ENCODE data around the gene SETD1B.
"Not testable (repeated sequence)": the region's sequence is repeated elsewhere in the genome, so short reads cannot be mapped to it uniquely, and the experiment has no call there.

SETD1B gene

DNA sequence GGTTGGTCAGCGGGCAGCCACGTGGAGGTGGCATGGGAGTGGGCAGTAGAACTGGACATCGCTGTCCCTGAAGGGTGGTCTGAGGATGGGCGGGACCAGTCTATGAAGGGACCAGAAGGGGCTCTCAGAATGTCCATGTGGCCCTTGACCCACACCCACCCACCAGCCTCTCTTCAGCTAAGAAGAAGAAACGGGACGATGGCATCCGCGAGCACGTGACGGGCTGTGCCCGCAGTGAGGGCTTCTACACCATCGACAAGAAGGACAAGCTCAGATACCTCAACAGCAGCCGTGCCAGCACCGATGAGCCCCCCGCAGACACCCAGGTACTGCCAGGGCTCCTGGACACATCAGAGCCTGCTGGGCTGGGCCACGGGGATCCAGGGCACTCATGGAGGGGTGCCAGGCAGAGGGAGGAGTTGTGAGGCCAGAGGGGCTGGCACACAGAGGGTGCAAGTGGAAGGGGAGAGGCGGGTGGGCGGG lies 21.3 kb downstream of the SETD1B start:
- no peak for DNase-seq (ENCODE audit: low read depth)

GRCh38 chr12:121826318-121827150 lies 22.7 kb downstream of the SETD1B start:
- DNase-seq (ENCODE audit: low read depth), result no peak

DNA sequence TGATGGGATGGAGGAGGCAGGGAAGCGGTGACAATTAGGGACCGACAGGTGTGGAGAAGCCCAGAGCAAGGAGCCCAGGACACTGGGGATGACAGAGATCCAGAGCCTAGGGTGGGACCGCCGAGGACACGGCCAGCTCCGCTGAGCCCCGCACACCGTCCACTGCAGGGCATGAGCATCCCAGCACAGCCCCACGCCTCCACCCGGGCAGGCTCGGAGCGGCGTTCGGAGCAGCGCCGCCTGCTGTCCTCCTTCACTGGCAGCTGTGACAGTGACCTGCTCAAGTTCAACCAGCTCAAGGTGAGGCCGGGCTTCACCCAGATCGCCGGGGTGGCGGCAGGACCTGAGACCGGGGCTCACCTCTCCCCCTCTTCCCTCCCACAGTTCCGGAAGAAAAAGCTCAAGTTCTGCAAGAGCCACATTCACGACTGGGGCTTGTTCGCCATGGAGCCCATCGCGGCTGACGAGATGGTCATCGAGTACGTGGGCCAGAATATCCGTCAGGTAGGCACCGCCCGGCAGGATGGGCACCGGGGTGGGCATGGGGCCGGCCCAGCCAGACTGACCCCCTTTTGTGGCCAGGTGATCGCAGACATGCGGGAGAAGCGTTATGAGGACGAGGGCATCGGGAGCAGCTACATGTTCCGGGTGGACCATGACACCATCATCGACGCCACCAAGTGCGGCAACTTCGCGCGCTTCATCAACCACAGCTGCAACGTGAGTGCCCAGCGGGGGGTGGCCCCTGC lies 23.7 kb downstream of the SETD1B start:
- no peak for DNase-seq (ENCODE audit: low read depth)

GRCh38 chr12:121828306-121828705 lies 24.5 kb downstream of the SETD1B start:
- DNase-seq (ENCODE audit: low read depth), result no peak

- no peak for DNase-seq (ENCODE audit: low read depth)
These were observed 25.0 kb downstream of the SETD1B start for GRCh38 chr12:121828826-121829225.

DNA sequence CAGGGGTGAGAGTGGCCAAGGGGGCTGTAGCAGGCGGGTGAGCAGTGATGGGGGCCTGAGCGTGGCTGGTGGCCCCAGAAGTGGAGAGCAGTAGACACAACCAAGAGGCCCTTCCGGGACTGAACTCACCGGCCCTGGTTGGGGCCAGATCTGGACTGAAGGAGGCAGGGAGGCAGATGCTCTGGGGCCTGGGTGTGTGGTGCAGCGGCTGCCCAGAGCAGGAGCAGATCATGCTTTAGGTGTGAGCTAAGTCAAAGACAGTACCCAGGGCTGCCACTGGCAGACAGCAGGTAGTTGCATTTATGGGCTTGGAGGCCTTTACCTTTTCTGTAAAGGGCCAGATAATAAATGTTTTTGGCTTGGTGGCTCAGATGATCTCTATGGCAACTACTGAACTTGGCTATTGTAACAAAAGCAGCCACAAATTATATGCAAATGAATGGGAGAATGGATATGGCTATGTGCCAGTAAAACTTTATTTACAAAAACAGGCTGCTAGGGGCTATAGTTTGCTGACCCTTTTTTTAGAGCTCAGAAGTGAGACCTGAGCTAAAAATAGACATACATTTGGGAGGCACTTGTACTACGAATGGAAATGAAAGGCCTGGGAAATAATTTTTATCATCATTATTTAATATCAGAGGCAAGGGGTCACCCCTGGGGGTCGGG lies 25.6 kb downstream of the SETD1B start:
- no peak for DNase-seq (ENCODE audit: low read depth)

DNA sequence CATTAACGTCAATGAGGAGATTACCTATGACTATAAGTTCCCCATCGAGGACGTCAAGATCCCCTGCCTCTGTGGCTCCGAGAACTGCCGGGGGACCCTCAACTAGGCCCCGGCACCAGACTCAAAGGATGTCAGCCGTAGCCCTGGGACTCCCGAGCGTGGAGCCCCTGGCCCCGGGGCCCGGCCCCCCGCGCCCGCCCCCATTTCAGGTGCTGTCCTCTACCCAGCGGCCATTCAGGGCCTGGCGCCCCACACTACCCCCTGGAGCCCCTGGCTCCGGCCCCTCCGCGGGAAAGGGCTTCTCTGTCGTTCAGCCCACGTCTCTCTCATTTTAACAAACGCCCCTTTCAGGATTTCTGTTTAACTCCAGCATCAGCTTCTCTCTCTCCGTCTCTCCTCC lies 26.3 kb downstream of the SETD1B start:
- DNase-seq (ENCODE audit: low read depth), result no peak

- no peak for DNase-seq (ENCODE audit: low read depth)
These were observed 26.9 kb downstream of the SETD1B start for GRCh38 chr12:121830588-121831265.

DNA sequence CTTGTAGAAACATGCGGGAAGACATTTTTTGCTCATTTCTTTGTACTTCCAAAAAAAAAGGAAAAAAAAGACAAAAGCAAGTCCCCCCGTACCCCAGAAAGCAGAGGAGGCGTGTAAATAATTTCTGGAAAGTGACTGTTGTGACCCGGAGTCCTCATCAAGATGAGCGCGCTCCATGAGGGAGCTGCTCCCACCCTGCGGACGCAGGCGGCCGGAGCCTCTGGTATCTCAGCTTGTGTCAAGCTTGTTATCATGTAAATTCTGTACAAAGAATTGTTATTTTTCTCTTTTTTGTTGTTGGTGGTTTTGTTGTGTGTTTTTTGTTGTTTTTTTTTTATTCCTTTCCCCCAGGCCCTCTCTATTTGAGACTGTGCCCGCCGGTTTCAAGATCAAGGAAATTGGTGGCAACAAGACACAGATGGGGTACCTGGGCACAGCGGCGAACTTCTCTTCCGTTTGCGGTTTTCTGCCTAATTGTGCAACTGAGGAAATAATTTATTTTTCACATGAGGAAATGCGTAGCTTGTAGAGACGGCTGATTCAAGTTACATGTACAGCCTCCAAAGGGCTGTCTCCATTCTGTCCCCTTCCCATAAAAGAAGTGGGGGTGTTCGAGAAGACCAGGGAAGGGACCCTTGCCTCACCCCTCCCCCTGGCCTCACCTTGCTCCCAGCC lies 27.9 kb downstream of the SETD1B start:
- DNase-seq (ENCODE audit: low read depth), result no peak

DNA sequence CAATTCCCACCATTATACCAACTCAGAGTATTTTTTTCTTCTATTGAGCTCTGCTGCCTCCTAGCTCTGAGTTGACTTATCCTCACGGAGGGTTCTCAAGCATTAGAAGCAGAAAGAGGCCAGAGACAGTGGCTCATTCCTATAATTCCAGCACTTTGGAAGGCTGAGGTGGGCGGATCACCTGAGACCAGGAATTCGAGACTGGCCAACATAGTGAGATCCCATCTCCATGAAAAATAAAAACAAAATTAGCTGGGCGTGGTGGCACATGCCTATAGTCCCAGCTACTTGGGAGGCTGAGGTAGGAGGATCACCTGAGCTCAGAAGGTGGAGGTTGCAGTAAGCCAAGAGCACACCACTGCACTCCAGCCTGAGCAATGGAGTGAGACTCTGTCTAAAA lies 33.9 kb downstream of the SETD1B start:
- no peak for DNase-seq (ENCODE audit: low read depth)

DNA sequence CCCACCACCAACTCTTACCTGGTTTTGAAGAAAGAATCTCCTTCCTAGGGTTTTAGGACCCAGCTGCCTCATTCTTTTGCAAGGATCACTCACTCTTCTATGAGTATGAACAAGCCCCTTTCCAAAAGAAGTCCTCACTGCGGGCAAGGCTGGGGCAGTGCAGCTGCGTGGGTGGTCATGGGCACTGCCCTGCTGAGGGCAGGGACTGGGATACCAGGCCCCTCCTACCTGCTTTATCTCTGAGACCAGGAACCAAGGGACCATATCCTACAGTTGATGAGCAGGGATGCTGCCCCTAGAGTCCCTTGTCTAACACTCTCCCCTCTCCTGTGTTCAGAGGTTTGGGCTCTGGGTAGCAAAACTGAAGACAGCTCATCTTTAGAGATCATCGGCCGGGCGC lies 34.3 kb downstream of the SETD1B start:
- no peak for DNase-seq (ENCODE audit: low read depth)

- peak; percentile 99 for DNase-seq (ENCODE audit: low read depth)
These were observed 35.5 kb downstream of the SETD1B start for GRCh38 chr12:121839106-121839992.

DNA sequence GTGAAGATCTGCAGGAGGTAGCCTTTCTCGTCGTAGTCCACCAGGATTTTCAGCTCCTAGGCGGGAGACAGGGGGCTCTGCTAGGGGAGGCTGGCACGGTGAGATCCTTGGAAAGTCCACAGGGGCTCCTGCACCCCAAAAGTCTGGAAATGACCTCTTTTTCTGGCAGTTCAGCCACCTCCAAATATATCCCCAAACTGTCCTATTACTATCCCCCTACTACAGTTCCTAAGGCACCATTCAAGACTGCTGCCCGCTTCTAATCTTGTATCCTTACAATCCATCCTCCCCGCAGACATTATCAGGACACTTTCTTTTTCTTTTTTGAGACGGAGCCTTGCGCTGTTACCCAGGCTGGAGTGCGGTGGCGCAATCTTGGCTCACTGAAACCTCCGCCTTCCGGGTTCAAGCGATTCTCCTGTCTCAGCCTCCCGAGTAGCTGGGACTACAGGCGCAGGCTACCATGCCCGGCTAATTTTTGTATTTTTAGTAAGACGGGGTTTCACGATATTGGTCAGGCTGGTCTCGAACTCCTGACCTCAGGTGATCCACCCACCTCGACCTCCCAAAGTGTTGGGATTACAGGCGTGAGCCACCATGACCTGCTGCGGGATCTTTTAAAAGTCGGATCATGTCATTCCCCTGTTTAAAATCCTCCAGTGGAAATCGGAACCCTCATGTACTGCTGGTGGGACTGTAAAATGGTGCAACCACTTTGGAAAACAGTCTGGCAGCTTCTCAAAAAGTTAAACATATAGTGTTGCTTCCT lies 36.4 kb downstream of the SETD1B start:
- DNase-seq (ENCODE audit: low read depth), result no peak

GRCh38 chr12:121843236-121843982 lies 39.6 kb downstream of the SETD1B start:
- DNase-seq (ENCODE audit: low read depth), result no peak

GRCh38 chr12:121845701-121846100 lies 41.9 kb downstream of the SETD1B start:
- no peak for DNase-seq (ENCODE audit: low read depth)

GRCh38 chr12:121849211-121849610 lies 45.4 kb downstream of the SETD1B start:
- DNase-seq (ENCODE audit: low read depth), result no peak

DNA sequence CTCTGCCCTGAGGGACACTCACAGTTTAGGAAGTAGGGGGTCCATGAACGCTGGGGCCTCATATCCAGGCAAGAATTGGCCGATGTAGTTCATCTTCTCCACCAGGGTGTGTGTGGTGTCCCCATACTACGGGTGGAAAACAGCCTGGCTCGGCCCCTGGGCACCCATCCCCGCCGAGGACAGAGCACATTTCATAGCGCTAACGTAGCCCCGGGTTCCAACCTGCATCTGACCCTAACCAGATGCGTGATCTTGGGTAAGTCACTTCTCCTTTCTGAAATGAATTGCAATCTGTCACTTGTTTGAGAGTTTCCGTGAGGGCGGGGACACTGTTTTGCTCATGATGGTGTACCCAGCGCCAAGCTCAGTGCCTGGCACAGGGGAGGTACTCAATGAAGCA lies 45.9 kb downstream of the SETD1B start:
- DNase-seq (ENCODE audit: low read depth), result no peak

- not testable (repeated sequence) for DNase-seq (ENCODE audit: low read depth)
These were observed 48.6 kb downstream of the SETD1B start for GRCh38 chr12:121852392-121852791.
